Spleen (tissue), 7 donors: ENCODE results near the gene SIDT2.

Experiments used
- POLR2A ChIP-seq, 3 donors: fragments of 450-650 bp; IDR thresholded peaks; one replicate each; pipeline ENCODE4 v1.5.1; 2017; ENCODE audit warnings: antibody characterized with exemption in 3 of 3, mild to moderate bottlenecking in 1 of 3
- POLR2AphosphoS5 ChIP-seq, 3 donors: sonication (generic); formaldehyde crosslinking; IDR thresholded peaks; one replicate each; pipeline ENCODE4 v1.5.1; 2017; ENCODE audit warnings: antibody characterized with exemption in 3 of 3
- TF ChIP-seq, protein P1 (sequence below), 11 experiments: fragments of 200-600 bp in 7 of 11; fragments of 450-650 bp in 4 of 11; sonication (generic) in 4 of 11; IDR thresholded peaks in 8 of 11; conservative IDR thresholded peaks in 3 of 11; 1 replicate in 7 of 11; 2 replicates in 4 of 11; pipeline versions ENCODE4 v1.4.0 to v1.8.0; 2016 to 2021; ENCODE audit warnings: antibody characterized with exemption in 11 of 11, inconsistent platforms in 4 of 11, mild to moderate bottlenecking in 1 of 11
- donor health status: DM: no; HTN: no; CAD: no; lungs with moderate emphysema.
- donor health status: DM: no; HTN: no; CAD: no.
- donor health status: DM: no; HTN: no; CAD: no.

DNA sequence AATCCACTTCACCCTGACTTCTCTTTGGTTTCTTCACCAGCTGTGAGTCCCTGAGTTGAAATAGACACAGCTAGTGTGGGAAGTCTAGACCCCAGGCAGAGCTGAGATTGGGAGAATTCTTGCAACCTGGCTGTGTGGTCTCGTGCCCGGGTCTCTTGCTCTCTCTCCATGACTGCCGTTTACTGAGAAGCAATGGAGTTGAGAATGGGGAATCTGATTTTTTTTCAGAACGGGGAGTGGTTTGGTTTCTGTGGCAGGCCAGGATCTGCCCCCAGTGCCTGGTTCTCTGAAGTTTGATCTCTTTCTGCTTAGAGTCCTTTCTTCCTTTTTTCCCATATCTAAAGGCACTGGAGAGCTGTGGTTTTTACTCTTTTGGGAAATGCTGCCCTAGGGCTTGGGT is 1.5 kb downstream of the SIDT2 start:
- TF ChIP-seq, protein P1, sequence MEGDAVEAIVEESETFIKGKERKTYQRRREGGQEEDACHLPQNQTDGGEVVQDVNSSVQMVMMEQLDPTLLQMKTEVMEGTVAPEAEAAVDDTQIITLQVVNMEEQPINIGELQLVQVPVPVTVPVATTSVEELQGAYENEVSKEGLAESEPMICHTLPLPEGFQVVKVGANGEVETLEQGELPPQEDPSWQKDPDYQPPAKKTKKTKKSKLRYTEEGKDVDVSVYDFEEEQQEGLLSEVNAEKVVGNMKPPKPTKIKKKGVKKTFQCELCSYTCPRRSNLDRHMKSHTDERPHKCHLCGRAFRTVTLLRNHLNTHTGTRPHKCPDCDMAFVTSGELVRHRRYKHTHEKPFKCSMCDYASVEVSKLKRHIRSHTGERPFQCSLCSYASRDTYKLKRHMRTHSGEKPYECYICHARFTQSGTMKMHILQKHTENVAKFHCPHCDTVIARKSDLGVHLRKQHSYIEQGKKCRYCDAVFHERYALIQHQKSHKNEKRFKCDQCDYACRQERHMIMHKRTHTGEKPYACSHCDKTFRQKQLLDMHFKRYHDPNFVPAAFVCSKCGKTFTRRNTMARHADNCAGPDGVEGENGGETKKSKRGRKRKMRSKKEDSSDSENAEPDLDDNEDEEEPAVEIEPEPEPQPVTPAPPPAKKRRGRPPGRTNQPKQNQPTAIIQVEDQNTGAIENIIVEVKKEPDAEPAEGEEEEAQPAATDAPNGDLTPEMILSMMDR (IDR thresholded peaks at IDR 0.05 in 8 of 11, conservative IDR thresholded peaks at IDR 0.05 in 3 of 11): no peak
- TF ChIP-seq POLR2A (IDR thresholded peaks at IDR 0.05) (no peak), POLR2AphosphoS5 (IDR thresholded peaks at IDR 0.05) (no peak)
